Measurements from ENCODE around the gene LRRTM1.

LRRTM1 gene

GRCh38 chr2:80348953-80349352 is 44.4 kb upstream of the LRRTM1 start:
- H3K9me3 ChIP-seq (ENCODE audit: control insufficient read depth, insufficient read depth, low read depth, low read length), result no peaks in the 10 kb centered on the region
- no peaks in the 10 kb centered on the region for H3K36me3 ChIP-seq (ENCODE audit: control insufficient read depth in 2 of 2, insufficient read depth in 1 of 2, low read length in 2 of 2)
- H3K4me3 ChIP-seq (ENCODE audit: low read depth, low read length), result no peak overlapping the region
- no peaks in the 10 kb centered on the region for H3K4me1 ChIP-seq (ENCODE audit: control insufficient read depth, insufficient read depth, low read length)
- ChIA-PET POLR2A (no interaction called here), CTCF (no interaction called here)
- no peak for TF ChIP-seq ZNF37A (tag by site-specific recombination; IDR thresholded peaks at IDR 0.05)
- TF ChIP-seq ZNF747 (tag by site-specific recombination; IDR thresholded peaks at IDR 0.05), result no peak
- TF ChIP-seq EGR2 (tag by site-specific recombination; IDR thresholded peaks at IDR 0.05; ENCODE audit: low read depth), result no peak
- no peak for TF ChIP-seq ZBTB7A (tag by site-specific recombination; IDR thresholded peaks at IDR 0.05; ENCODE audit: low read depth)
- TF ChIP-seq ZNF530 (tag by site-specific recombination; IDR thresholded peaks at IDR 0.05; ENCODE audit: low read depth), result no peak
- no peak for TF ChIP-seq ZNF621 (tag by site-specific recombination; IDR thresholded peaks at IDR 0.05)
- no peak for TF ChIP-seq ZNF280D (tag by site-specific recombination; IDR thresholded peaks at IDR 0.05)
- TF ChIP-seq, protein P1, sequence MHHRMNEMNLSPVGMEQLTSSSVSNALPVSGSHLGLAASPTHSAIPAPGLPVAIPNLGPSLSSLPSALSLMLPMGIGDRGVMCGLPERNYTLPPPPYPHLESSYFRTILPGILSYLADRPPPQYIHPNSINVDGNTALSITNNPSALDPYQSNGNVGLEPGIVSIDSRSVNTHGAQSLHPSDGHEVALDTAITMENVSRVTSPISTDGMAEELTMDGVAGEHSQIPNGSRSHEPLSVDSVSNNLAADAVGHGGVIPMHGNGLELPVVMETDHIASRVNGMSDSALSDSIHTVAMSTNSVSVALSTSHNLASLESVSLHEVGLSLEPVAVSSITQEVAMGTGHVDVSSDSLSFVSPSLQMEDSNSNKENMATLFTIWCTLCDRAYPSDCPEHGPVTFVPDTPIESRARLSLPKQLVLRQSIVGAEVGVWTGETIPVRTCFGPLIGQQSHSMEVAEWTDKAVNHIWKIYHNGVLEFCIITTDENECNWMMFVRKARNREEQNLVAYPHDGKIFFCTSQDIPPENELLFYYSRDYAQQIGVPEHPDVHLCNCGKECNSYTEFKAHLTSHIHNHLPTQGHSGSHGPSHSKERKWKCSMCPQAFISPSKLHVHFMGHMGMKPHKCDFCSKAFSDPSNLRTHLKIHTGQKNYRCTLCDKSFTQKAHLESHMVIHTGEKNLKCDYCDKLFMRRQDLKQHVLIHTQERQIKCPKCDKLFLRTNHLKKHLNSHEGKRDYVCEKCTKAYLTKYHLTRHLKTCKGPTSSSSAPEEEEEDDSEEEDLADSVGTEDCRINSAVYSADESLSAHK (tag by site-specific recombination; IDR thresholded peaks at IDR 0.05), result no peak
- no peak for TF ChIP-seq ZFP41 (tag by site-specific recombination; IDR thresholded peaks at IDR 0.05; ENCODE audit: borderline replicate concordance)
- no peak for TF ChIP-seq SP7 (tag by site-specific recombination; IDR thresholded peaks at IDR 0.05)
- no peak for TF ChIP-seq ZIC2 (tag by site-specific recombination; IDR thresholded peaks at IDR 0.05)
- no peak for TF ChIP-seq IKZF3 (tag by site-specific recombination; IDR thresholded peaks at IDR 0.05)
- no peak for TF ChIP-seq ZNF302 (tag by site-specific recombination; IDR thresholded peaks at IDR 0.05; ENCODE audit: low read depth)
- no peak for TF ChIP-seq ZNF169 (tag by site-specific recombination; IDR thresholded peaks at IDR 0.05)
- TF ChIP-seq ZNF701 (tag by site-specific recombination; IDR thresholded peaks at IDR 0.05), result no peak
- TF ChIP-seq CTCF (tag by site-specific recombination; IDR thresholded peaks at IDR 0.05), result no peak
- no peak overlapping the region for H3K27ac ChIP-seq (ENCODE audit: extremely low read depth, low read depth, low read length)

- Histone ChIP-seq H3K36me3 (ENCODE audit: control insufficient read depth in 2 of 2, insufficient read depth in 1 of 2, low read length in 2 of 2) (no peaks in the 10 kb centered on the region), H3K9me3 (ENCODE audit: control insufficient read depth, insufficient read depth, low read depth, low read length) (no peaks in the 10 kb centered on the region), H3K27ac (ENCODE audit: extremely low read depth, low read depth, low read length) (no peak overlapping the region), H3K4me1 (ENCODE audit: control insufficient read depth, insufficient read depth, low read length) (no peaks in the 10 kb centered on the region), H3K4me3 (ENCODE audit: low read depth, low read length) (no peak overlapping the region)
- ChIA-PET POLR2A (no interaction called here), CTCF (no interaction called here)
- TF ChIP-seq ZNF76 (tag by site-specific recombination; IDR thresholded peaks at IDR 0.05; ENCODE audit: borderline replicate concordance, low read depth), result no peak
- no peak for TF ChIP-seq ZFP3 (tag by site-specific recombination; IDR thresholded peaks at IDR 0.05; ENCODE audit: low read depth)
- no peak for TF ChIP-seq AEBP2 (tag by site-specific recombination; IDR thresholded peaks at IDR 0.05; ENCODE audit: borderline replicate concordance)
- no peak for TF ChIP-seq ZBTB8A (tag by site-specific recombination; IDR thresholded peaks at IDR 0.05)
- TF ChIP-seq ZNF501 (tag by site-specific recombination; IDR thresholded peaks at IDR 0.05), result no peak
- TF ChIP-seq, protein P1 (tag by site-specific recombination; IDR thresholded peaks at IDR 0.05), result no peak
- TF ChIP-seq KLF17 (tag by site-specific recombination; IDR thresholded peaks at IDR 0.05), result no peak
- TF ChIP-seq ZNF266 (tag by site-specific recombination; IDR thresholded peaks at IDR 0.05; ENCODE audit: low read depth), result no peak
Measured at GRCh38 chr2:80348078-80348477, 43.5 kb upstream of the LRRTM1 start.
